Upper lobe of left lung (tissue), 4 donors: ENCODE results near the gene STXBP3.

ENCODE experiments used
- EP300 ChIP-seq, 4 donors: sonication (generic); formaldehyde crosslinking; IDR thresholded peaks; one replicate each; pipeline ENCODE4 v1.5.1; 2017; ENCODE audit warnings: antibody characterized with exemption in 4 of 4, control low read depth in 2 of 4
- POLR2A ChIP-seq, 4 donors: fragments of 450-650 bp; IDR thresholded peaks; one replicate each; pipeline ENCODE4 v1.5.1; 2016 to 2017; ENCODE audit warnings: antibody characterized with exemption in 4 of 4, mild to moderate bottlenecking in 2 of 4
- TF ChIP-seq, protein P1 (sequence below), 6 experiments: fragments of 450-650 bp in 4 of 6; fragments of 200-600 bp in 2 of 6; sonication (generic) in 2 of 6; IDR thresholded peaks; one replicate each; pipeline ENCODE4 v1.5.1; 2016 to 2019; ENCODE audit warnings: antibody characterized with exemption in 6 of 6

DNA sequence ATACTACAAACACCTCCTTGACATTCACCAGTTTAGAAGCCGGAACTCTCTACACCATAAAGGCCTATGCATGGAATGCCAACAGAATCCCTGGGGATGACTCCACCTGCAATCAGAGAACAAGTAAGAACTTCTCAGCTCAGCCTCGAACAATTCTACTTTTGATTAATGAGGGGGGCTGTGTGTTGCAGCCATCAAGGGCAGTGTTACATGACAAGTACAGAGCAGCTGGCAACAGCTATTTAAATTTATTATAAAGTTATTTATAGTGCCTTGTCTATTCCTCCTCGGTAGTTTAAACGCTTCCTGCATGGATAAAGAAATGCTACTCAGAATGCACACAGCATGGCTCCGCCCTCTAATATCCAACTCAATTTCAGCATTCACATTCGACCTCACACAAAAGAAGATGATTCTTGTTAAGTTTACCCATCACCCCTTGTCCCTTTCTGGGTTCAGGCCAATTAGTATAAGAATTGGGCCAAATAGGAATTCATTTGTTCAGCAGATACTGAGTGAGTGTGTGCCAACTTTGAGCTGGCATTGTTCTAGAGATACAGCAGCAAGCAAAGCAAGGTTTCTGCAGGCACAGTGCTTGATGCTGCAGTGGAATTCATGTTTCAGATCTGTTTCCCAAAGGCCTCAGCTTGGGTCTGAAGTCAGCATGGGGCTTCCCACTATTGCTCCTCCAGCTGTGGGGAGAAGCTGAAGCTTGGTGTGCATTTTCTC lies 27.4 kb upstream of the STXBP3 start:
- TF ChIP-seq, protein P1, sequence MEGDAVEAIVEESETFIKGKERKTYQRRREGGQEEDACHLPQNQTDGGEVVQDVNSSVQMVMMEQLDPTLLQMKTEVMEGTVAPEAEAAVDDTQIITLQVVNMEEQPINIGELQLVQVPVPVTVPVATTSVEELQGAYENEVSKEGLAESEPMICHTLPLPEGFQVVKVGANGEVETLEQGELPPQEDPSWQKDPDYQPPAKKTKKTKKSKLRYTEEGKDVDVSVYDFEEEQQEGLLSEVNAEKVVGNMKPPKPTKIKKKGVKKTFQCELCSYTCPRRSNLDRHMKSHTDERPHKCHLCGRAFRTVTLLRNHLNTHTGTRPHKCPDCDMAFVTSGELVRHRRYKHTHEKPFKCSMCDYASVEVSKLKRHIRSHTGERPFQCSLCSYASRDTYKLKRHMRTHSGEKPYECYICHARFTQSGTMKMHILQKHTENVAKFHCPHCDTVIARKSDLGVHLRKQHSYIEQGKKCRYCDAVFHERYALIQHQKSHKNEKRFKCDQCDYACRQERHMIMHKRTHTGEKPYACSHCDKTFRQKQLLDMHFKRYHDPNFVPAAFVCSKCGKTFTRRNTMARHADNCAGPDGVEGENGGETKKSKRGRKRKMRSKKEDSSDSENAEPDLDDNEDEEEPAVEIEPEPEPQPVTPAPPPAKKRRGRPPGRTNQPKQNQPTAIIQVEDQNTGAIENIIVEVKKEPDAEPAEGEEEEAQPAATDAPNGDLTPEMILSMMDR (IDR thresholded peaks at IDR 0.05): no peak
- TF ChIP-seq POLR2A (IDR thresholded peaks at IDR 0.05): no peak
- TF ChIP-seq EP300 (IDR thresholded peaks at IDR 0.05): no peak
